GM12891 (cell line): ENCODE data around the gene ATXN7.

Experiments
- POLR2A ChIP-seq: IDR thresholded peaks from 2 replicates; pipeline ENCODE4 v1.6.1; 2011; ENCODE audit warnings: low read depth, low read length, control low read depth
- POLR2AphosphoS5 ChIP-seq: IDR thresholded peaks from 2 replicates; pipeline ENCODE4 v1.6.1; 2011; ENCODE audit warnings: low read depth, low read length, control low read depth

GRCh38 chr3:64028754-64029153, 165.1 kb downstream of the ATXN7 start:
- TF ChIP-seq POLR2A: no peak
- no peak for TF ChIP-seq POLR2AphosphoS5
